MCF 10A (cell line): ENCODE results near the gene BANP. TPM values are rescaled to one million over a fixed set of nuclear protein-coding genes. Genes with fewer than 3 reads are reported as not detected.
"Not testable (repeated sequence)": the region's sequence is repeated elsewhere in the genome, so short reads cannot be mapped to it uniquely, and the experiment has no call there.

Source experiments
- BruUV-seq: library from RNA; stranded (reverse); fragments of 400-500 nt; replicated peaks from 2 replicates; lab custom pipeline; 2021; lab: Mats Ljungman, UMichigan
- CTCF ChIA-PET: fragments of 300-600 bp; sonication (Branson Sonifier 250); formaldehyde crosslinking; extraction: SDS; loops from one replicate; lab custom pipeline; 2021; ENCODE audit warnings: antibody characterized with exemption, inconsistent platforms; lab: Yijun Ruan, JAX
- POLR2A ChIA-PET: fragments of 300-600, 350-650 bp; sonication (Branson Sonifier 250); formaldehyde crosslinking; extraction: SDS; loops from one replicate; lab custom pipeline; 2020; ENCODE audit warnings: antibody characterized with exemption, inconsistent platforms; lab: Yijun Ruan, JAX
- DNase-seq: peaks from one replicate; pipeline ENCODE4 v3.0.0-alpha.2; 2018; ENCODE audit not compliant: unreplicated experiment
- H3K27ac Mint-ChIP-seq: one replicate; pipeline ENCODE4 v1.8.0; 2022; ENCODE audit warnings: mild to moderate bottlenecking, low read depth, mixed read lengths; ENCODE audit not compliant: unreplicated experiment
- H3K27me3 Mint-ChIP-seq: one replicate; pipeline ENCODE4 v1.8.0; 2022; ENCODE audit warnings: mixed read lengths; ENCODE audit not compliant: insufficient read depth, unreplicated experiment
- H3K36me3 Mint-ChIP-seq: one replicate; pipeline ENCODE4 v1.8.0; 2022; ENCODE audit warnings: mild to moderate bottlenecking, moderate library complexity, mixed read lengths; ENCODE audit not compliant: insufficient read depth, unreplicated experiment
- H3K4me1 Mint-ChIP-seq: one replicate; pipeline ENCODE4 v1.8.0; 2022; ENCODE audit warnings: mixed read lengths; ENCODE audit not compliant: insufficient read depth, unreplicated experiment
- H3K4me3 Mint-ChIP-seq: one replicate; pipeline ENCODE4 v1.8.0; 2022; ENCODE audit warnings: mild to moderate bottlenecking, moderate library complexity, mixed read lengths; ENCODE audit not compliant: unreplicated experiment
- H3K9me3 Mint-ChIP-seq: one replicate; pipeline ENCODE4 v1.8.0; 2022; ENCODE audit warnings: mixed read lengths; ENCODE audit not compliant: unreplicated experiment
- CTCF ChIP-seq: fragments of 200-600 bp; IDR thresholded peaks from one replicate; pipeline ENCODE4 v1.8.0; 2022; ENCODE audit warnings: antibody characterized with exemption, mild to moderate bottlenecking; ENCODE audit not compliant: unreplicated experiment
- intact Hi-C: fragments of 100-400 bp; cut with micrococcal nuclease; formaldehyde crosslinking; loops from 2 replicates; pipeline ENCODE4 v1.14.1; 2022
- total RNA-seq: library from RNA; stranded (reverse); gene quantifications from 2 replicates; pipeline ENCODE4 v1.2.3, GENCODE V29; 2022

The BANP gene
- total RNA-seq, 1 experiment from 2014 or later = 38.2 TPM

GRCh38 chr16:88108762-88109161 is 157.5 kb downstream of the BANP start:
- BruUV-seq = no TSS peak

GRCh38 chr16:88109726-88110621 is 158.7 kb downstream of the BANP start:
- H3K36me3 Mint-ChIP-seq, intact Hi-C loops, CTCF ChIA-PET, H3K9me3 Mint-ChIP-seq, DNase-seq, BruUV-seq, POLR2A ChIA-PET, H3K27ac Mint-ChIP-seq, H3K4me1 Mint-ChIP-seq, H3K4me3 Mint-ChIP-seq: not testable (repeated sequence)
- H3K27me3 Mint-ChIP-seq = peaks cover 22% of the 10 kb centered on the region

More at GRCh38 chr16:88108762-88109161, 157.5 kb downstream of the BANP start:
- Mint-ChIP-seq H3K9me3 (no peaks in the 10 kb centered on the region), H3K4me3 (no peak overlapping the region), H3K4me1 (peaks cover 9% of the 10 kb centered on the region), H3K36me3 (no peaks in the 10 kb centered on the region), H3K27me3 (peaks cover 22% of the 10 kb centered on the region), H3K27ac (no peak overlapping the region)
- DNase-seq = no peak
- POLR2A ChIA-PET = no interaction called here
- no peak for TF ChIP-seq CTCF
- intact Hi-C loops = no loop called here
- CTCF ChIA-PET = no interaction called here

DNA sequence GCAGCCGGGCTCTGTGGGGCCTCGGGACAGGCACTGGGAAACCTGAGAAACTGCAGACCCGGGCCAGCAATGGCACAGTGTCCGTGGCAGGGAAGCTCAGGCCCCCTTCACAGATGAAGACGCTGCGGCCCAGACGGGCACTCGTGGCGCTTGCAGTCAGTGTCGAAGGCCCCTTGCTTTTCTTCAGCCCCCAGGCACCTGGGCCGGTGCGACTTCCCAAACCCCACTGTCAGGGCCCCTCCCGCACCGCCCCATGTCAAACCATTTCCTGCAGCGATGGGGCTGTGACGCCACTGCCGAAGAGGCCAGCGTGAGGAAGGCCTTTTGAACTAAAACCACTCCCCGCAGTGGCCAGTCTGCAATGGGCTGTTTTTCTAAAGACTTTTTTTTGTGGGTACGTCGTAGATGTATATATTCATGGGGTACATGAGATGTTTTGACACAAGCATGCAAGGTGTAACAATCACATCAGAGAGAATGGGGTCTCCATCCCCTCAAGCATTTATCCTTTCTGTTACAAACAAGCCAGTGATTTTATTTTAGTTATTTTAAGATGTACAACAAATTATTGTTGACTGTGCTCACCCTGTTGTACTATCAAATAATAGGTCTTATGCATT is 159.8 kb downstream of the BANP start:
- H3K4me3 Mint-ChIP-seq, intact Hi-C loops, H3K36me3 Mint-ChIP-seq, CTCF ChIA-PET, H3K9me3 Mint-ChIP-seq, BruUV-seq, H3K4me1 Mint-ChIP-seq, POLR2A ChIA-PET, DNase-seq, H3K27ac Mint-ChIP-seq: not testable (repeated sequence)
- peaks cover 22% of the 10 kb centered on the region for H3K27me3 Mint-ChIP-seq

GRCh38 chr16:88111976-88112375 is 160.7 kb downstream of the BANP start:
- BruUV-seq, H3K4me1 Mint-ChIP-seq, H3K4me3 Mint-ChIP-seq, intact Hi-C loops, DNase-seq, H3K27ac Mint-ChIP-seq, H3K36me3 Mint-ChIP-seq, H3K9me3 Mint-ChIP-seq, CTCF ChIA-PET, POLR2A ChIA-PET: not testable (repeated sequence)
- H3K27me3 Mint-ChIP-seq = peaks cover 22% of the 10 kb centered on the region

- H3K9me3 Mint-ChIP-seq = no peaks in the 10 kb centered on the region
- H3K27me3 Mint-ChIP-seq = peaks cover 13% of the 10 kb centered on the region
- no peak for TF ChIP-seq CTCF
- peaks cover 7% of the 10 kb centered on the region for H3K4me1 Mint-ChIP-seq
- POLR2A ChIA-PET = no interaction called here
- no TSS peak for BruUV-seq
- no peak overlapping the region for H3K27ac Mint-ChIP-seq
- H3K36me3 Mint-ChIP-seq = no peaks in the 10 kb centered on the region
- CTCF ChIA-PET = no interaction called here
- intact Hi-C loops = no loop called here
- DNase-seq = no peak
- no peak overlapping the region for H3K4me3 Mint-ChIP-seq
These were observed 162.4 kb downstream of the BANP start for GRCh38 chr16:88113545-88114045.

DNA sequence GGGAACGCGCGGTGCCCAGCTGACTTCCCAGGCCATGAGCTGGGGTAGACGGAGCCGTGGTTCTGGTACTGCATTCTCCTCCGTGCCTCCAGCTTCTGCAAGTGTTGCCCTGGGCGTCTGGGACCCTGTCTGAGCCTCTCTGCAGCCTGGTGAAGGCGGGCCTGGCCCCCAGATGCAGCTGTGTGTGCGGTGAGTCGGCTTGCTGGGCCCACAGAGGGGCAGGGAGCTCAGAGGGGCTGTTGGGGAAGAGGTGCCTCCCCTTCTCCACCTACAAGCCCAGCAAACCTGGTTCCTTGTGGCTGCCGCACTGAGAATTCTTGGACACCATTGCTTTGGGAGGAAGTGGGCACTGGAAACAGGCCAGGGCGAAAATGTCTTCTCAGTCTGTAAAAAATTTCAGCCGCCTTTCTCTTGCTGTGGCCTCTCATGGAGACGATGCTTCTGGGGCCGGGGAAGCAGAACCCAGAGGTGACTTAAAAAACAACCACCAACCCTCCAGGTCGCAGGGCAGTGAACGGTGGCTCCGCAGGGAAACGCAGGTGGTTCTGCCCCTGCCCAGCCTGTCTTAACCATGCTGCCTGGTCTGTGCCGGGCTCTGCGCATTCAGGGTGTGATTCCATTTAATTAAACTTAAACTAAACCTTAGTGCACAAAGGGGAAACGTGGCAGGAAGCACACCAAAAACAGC is 163.5 kb downstream of the BANP start:
- BruUV-seq, POLR2A ChIA-PET, intact Hi-C loops, H3K36me3 Mint-ChIP-seq, H3K9me3 Mint-ChIP-seq, CTCF ChIA-PET, H3K27ac Mint-ChIP-seq, DNase-seq, H3K4me3 Mint-ChIP-seq: not testable (repeated sequence)
- H3K4me1 Mint-ChIP-seq = peaks cover 16% of the 10 kb centered on the region
- H3K27me3 Mint-ChIP-seq = peaks cover 13% of the 10 kb centered on the region
